GM18519 (cell line): ENCODE measurements around the gene CHADL.

Source experiments
- ATAC-seq: cut with Tn5 transposase; IDR thresholded peaks from one replicate; pipeline ENCODE4 v1.9.1; 2021; ENCODE audit warnings: mild to moderate bottlenecking, moderate library complexity; ENCODE audit not compliant: unreplicated experiment, low FRiP score

CHADL gene

DNA sequence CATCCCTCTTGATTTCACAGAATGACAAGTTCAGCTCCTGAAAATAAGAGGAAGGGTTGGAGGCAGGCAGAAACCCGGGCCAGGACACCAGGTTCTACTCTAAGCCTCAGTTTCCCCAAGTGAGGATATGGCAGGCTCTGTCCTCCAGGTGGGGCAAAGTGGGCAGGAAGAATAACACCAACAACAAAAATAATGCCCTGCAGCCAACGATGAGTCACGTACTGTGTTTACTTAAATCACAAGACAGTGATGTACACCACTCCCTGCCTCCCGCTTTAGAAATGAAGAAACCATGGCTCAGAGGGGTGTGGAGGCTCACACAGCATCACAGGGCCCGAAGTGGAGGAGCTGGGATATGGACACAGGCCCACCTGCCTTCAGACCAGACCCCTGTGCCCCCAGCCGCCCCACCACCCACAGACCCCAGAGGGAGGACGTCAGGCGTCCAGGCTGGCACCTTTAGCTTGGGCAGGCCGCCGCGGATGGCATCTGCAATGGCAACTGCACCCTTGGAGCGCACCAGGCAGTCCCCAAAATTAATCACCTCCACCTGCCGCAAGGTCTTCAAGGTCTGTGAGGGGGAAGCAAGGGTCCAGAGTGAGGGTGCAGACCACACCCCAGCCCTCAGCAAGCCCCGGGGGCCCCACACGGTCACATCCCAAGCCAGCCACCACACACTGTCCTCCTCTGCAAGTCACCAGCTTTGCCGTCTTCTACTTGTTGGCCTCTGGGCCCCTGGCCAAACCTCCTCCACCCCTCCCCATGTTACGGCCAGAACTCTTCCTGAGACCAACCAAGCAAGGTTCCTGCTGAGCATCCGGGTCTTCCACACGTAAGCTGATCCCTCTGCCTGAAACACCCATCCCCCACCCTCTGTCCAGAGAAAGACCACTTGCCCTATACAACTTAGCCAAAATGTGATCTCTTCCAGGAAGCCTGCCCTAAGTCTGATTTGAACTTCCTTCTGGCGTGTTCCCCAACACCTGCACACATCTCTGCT is 15.8 kb upstream of the CHADL start:
- no peak for ATAC-seq

DNA sequence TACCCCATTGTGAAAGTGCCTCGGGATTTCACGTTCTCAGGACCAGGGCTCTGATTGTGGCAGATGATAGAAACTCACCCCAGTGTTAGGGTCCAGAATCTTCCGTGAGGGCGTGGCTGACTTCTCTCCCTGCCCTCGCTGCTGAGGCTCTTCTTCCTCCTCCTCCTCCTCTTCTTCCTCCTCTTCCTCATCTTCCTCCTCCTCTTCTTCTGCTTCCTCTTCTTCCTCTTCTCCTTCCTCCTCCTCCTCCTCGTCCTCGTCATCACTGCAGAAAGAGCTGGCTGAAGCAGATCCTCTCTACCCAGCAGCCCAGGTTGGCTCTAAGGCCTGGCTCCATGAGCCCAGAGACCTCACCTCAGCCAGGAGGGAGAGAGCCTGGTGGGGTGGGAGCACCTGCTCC is 13.5 kb upstream of the CHADL start:
- ATAC-seq, result no peak

DNA sequence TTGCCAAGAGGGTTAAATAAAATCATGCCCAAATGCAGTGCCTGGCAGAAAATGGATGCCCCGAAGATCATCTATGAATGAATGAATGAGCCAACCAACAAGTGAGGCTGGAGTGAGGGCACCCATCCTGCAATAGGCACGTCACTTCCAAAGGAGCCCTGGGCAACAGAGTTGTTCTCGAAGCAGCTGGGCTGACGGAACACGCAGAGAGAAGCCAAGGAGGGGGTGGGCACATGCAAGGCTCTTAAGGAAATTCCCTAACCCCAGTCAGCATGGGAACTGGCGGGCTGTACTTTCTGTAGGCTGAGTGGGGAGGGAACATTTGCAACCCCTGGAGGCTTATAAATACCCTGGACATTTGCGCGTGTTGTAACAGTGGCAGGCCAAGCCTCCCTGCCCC is 11.6 kb upstream of the CHADL start:
- no peak for ATAC-seq

DNA sequence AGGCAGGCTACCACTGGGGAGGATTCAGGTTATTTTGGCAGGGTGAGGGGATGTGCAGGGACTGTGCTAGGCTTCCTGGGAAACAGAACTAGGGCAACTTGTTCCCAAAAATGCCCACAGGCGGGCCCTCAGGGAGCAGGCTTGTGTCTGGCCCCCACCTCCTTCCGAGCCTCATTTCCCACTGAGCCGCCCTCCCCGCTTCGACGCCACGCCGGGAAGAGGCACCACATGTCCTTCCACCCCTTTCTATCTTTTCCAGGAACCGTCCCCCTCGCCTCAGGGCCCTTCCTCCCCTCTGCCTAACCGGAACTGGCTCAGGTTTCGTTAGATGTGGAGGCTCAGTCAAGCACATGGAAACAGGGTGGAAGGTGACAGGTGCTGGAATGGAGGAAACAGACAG is 9.4 kb upstream of the CHADL start:
- no peak for ATAC-seq

DNA sequence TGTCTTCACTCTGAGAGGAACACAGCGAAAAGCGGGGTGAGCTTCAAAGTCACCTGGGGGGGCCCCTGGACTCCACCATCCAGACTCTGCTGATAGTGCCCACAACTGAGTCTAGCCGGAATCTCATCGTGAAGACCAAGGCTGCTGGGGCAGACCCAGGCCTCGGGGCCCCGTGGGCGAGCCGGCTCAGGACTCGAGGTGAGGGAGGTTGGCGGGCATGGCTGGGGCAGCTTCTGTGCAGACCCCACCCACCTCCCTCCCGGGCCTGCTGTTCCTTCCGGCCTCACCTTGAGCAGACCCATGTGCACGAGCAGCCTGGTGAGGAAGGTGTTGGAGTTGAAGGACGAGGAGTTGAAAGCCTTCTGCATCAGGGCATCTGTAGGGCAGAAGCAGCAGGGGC is 8.7 kb upstream of the CHADL start:
- no peak for ATAC-seq

DNA sequence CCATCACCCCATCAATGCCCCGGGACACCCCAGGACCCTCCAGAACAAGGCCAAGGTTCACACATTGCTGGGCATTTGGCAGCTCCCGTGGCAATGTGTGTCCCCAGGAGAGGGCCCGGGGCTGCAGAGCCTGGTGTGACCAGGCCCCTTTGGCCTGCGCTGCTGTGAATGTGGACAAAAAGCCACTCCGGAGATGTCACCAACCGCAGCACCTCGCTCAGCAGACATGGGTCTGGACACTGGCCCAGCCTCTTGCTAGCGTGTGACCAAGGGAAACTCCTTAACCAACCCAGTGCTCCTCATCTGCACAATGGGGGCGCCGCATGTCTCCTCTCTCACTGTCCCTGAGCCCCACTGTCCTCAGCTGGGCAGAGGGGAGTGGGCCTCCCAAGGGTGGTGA is 8.0 kb upstream of the CHADL start:
- no peak for ATAC-seq

DNA sequence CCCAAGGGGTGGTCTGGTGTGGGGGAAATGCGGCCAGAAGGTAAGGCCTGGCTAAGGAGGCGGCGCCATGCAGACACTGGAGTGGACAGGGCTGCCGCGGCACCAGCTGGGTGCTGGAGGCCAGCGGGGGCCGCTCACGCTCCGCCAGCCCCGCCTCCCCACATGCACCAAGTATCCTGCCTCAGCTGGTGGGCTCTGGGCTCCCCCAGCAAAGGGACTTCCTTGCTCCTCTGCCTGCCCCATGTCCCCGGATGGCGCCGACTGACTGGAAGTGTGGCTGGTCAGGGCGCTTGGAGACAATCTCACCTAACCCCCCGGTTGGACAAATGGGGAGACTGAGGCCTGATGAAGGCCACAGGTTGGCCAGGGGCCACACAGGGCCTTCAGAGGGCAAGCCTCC is 7.6 kb upstream of the CHADL start:
- ATAC-seq, result no peak

DNA sequence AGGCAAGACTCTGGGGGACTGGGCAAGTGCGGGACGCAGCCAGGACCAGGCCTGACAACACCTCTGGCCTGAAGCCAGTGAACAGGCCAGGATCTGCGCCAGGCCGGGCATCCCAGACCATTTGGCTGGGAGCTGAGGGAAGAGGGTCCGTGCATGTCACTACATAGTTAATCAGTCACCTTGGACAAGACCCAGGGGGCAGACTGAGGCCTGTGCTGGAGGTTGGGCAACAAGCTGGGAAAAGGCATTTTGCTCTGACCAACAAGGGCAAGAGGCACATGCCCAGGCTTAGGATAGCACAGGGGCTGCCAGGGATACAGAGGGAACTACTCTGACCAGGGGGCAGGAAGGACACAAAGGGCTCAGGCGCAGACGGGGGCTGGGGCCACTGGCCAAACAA is 7.0 kb upstream of the CHADL start:
- no peak for ATAC-seq

DNA sequence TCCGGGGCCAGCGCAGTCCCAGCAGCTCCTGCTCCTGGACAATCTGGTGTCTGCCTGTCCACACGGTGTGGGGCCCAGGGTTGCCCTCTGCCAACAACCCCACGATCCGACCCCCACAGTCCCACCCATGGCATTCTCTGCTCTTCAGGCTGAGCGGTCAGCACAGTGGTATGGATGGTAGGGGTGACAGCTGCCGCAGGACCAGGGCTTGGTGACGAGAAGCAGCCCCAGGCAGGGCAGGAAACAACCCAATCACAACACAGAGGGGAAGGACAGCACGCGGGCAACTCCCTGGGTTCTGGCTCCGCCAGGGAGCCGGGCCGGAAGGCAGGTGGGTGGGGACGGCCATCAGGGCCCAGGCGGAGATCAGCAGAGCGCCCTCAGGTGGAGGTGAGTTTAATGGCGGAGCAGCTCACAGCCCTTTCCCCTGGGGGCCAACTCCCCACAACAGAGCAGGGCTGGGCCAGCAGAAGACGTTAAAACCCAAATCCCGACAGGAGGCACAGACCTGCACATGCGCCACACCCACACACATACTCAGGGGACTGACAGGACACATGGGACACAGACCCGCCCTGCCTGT is 5.3 kb upstream of the CHADL start:
- no peak for ATAC-seq

DNA sequence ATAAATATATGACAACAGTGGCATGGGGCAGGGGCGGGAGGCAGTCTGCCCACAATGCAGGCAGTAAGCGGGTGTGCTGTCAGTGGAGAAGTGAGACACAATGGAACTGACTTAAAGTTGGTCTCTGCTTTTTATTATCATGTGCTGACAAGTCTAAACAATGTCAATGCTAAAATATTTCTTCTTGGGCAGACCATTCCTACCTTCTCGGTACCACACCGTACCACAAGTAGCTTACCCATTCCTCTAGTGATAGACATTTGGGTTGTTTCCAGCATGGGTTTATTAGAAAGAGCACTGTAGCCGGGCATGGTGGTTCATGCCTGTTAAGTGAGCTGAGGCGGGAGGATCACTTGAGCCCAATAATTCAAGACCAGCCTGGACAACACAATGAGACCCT is 2.6 kb upstream of the CHADL start:
- ATAC-seq, result no peak

DNA sequence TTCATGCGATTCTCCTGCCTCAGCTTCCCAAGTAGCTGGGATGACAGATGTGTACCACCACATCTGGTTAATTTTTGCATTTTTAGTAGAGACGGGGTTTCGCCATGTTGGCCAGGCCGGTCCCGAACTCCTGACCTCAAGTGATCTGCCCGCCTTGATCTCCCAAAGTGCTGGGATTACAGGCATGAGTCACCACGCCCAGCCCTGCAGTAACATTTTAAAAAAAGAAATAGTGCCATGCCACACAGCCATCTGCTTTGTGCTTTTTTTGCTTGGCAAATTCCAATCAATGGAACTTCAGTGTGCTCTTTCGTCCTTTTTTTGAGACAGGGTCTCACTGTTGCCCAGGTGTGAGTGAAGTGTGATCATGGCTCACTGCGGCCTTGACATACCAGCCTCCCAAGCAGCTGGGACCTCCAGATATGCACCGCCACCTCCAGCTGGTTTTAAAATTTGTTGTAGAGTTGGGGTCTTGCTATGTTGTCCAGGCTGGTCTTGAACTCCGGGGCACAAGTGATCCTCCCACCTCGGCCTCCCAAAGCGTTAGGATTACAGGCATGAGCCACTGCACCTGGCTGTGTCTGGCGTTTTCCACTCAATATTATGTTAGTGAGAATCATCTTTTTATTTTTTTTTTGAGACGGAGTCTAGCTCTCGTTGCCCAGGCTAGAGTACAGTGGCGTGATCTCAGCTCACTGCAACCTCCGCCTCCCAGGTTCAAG is 1.8 kb upstream of the CHADL start:
- ATAC-seq, result no peak

DNA sequence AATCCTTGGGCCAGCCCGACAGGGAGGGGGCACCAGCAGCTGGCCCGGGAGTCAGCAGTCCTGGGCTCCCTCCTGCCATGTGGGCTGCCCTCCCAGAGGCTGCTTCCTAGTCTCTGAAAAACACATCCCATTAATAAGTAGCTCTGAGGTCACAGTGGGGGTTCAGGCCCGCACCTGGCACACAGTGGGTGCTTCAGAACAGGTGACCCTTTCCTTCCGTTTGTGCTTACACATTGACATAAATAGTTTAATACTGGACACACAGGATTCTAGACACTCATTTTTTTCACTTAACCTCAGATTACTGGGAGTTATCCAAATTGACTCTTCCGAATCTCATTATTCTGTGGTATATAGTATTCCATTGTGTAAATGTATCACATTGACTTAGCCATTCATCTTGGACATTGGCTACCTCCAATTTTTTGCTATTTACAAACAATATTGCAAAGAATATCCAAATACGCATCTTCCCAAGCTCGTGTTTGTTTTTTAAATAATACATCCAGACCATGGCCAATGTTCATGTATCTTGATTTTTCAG is 474 bp upstream of the CHADL start:
- ATAC-seq, result no peak

DNA sequence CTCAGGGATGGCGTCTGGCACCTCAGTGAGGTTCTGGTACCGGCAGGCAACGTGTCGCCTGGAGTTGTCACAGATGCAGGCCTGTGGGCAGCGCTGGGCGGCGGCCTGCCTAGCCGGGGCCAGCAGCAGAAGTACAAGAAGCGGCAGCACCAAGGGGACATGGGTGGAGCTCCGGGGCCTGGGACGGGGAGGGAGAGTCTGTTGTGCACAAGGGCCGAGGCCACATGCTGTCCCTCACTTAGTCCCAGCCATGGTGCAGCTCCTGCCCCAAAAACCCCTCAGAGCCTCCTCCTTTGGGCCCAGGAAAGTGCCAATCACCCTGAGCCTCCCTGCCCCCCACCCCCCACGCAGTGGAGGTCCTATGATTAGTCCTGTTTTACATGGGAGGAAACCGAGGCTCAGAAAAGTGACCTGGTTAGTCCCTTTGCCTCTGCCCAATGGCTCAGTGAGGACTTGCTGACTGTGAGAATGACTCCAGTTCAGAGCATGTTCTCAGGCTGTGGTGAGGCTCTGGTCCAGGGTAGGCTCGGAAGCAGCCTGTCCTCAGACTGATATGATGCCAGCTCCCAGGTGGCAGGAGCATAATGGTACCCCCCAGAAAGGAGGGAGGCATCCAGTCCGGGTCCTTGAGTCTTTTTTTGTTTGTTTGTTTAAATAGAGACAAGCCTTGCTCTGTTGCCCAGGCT is 1.1 kb downstream of the CHADL start:
- no peak for ATAC-seq

DNA sequence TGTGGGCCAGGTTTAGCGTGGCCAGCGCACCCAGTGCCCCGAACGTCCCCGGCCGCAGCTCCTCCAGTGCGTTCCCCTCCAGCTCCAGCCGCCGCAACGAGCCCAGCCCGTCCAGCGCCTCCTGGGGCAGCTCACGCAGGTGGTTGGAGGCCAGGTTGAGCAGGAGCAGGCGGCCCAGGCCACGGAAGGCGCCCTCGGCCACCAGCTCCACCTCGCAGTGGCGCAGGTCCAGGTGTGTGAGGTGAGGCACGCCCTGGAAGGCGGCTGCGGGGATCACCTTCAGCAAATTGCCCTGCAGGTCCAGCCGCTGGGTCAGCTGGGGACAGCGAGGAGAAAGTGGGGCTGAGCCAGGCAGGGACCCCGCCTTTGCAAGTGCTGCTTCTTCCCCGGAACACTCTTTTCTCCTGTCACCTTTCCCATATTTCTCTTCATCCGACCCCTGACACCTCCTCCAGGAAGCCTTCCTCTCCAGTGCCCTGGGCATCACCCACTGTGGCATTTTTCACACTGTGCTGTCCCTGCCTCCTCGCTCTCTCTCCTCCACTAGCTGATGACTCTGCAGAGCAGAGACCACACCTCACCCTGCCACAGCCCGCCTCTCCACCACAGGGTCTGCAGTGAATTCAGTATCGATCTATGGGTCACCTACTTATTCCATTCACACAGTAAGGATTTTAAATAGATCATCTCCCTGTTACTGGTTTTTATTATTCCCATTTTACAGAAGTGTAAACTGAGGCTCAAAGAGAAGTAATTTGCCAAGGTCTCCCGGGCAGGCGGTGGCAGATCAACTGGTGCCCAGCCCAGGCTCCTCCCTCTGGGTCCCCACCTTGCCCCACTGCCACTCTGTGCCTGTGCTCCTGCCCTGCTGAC is 1.9 kb downstream of the CHADL start:
- no peak for ATAC-seq

DNA sequence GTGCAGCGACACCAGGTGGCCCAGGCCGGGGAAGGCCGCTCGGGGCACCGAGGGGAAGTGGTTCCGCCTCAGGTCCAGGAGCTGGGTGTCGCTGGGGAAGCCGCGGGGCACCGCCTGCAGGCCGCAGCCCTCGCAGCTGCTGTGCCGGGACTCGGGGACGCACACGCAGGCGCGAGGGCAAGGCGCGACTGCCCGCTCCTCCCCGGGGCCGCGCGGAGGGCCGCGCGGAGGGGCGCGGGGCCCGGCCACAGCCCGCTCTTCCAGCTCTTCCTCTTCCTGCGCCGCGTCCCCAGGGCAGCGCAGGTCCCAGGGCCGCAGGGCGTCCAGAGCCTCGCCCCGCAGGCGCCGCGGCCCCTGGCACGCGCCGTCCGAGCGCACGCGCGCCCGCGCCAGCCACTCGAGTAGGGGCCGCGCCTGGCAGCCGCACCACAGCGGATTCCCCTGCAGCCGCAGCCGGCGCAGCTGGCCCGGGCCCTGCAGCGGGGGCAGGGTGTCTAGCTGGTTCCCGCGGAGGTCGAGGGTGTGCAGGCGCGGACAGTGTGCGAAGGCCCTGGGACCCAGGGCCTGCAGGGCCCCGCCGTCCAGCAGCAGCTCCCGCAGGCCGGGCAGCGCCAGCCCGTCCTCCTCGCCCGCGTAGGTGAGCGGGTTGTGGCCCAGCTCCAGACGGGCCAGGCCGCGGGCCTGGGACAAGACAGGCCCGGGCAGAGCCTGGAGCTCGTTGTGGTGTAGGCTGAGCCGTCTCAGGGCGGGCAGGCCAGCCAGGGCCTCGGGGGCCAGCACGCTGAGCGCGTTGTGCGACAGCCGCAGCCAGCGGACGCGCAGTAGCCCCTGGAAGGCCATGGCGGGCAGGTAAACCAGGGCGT is 2.8 kb downstream of the CHADL start:
- ATAC-seq, result no peak

DNA sequence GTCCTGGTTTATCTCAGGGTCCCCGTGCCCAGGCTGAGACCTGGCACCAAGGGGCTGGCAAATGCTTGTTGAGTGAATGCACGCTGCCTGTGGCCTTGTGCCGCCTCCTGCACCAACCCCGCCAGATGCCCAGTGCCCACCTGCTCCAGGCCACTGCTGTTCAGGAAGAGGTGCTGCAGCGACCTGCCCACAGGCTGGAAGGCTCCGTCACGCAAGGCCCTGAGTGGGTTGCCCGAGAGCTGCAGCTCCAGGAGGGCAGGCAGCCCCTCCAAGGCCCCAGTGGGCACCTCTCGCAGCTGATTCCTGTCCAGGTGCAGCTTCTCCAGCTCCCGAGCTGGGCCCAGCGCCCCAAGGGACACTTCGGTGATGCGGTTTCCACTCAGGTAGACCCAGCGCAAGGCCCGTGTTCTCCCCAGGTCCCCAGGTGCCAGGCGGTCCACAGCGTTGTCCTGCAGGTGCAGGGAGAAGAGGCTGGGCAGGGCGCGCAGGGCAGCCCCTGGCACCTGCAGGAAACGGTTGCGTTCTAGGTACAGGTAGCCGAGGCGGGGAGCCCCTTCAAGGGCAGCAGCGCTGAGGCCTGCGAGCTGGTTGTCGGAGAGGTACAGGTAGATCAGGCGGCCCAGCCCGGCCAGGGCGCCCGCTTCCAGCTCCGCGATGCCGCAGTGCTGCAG is 3.6 kb downstream of the CHADL start:
- ATAC-seq, result no peak

DNA sequence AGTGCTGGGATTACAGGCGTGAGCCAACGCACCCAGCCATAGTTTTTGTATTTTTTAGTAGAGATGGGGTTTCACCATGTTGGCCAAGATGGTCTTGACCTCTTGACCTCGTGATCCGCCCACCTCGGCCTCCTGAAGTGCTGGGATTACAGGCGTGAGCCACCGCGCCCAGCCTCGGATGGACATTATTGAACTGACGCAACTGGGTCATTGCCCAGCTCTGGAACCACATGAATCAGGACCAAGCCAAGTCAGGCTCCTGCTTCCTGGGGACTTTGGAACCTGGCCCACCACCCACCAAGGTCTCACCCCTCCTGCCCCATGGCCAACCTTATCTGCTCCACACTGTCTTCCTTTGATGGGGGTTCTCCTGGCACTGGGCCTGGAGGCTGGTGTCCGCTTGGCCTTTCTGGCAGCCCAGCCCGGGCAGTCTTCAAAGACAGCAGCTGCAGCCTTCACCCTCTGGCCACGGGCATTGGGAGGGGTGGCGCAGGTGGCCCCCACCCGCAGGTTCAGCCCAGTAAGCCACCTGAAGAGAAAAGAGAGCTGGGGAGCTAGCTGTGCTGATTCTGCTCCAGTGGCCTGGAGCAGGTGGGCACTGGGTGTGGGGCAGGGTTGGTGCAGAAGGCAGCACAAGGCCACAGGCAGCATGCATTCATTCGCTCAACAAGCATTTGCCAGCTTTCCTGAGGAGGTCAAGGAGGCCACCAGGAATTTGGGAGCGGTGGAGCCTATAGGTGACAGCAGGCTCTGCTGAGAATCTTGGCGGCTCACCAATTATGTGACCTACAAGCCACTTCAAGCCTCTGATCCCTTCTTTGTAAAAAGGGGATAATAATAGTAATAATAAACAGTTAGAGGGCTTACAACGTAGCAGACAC is 5.7 kb downstream of the CHADL start:
- no peak for ATAC-seq
